ENCODE results near the gene GAS6.
"Not testable (repeated sequence)": the region's sequence is repeated elsewhere in the genome, so short reads cannot be mapped to it uniquely, and the experiment has no call there.

DNA sequence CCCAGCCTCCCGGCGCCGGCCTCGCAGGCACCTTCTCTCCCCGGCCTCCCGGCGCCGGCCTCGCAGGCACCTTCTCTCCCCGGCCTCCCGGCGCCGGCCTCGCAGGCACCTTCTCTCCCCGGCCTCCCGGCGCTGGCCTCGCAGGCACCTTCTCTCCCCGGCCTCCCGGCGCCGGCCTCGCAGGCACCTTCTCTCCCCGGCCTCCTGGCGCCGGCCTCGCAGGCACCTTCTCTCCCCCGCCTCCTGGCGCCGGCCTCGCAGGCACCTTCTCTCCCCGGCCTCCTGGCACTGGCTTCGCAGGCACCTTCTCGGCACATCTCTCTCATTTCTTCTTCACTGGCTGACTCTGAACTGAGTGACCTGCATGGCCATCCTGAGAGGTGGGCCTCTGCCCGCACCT is 37.4 kb downstream of the GAS6 start:
- not testable (repeated sequence) for TF ChIP-seq CTCF (conservative IDR thresholded peaks at IDR 0.05 in 1 of 2, IDR thresholded peaks at IDR 0.05 in 1 of 2; ENCODE audit: low read depth in 1 of 2, low read length in 2 of 2); EZH2 (IDR thresholded peaks at IDR 0.05; ENCODE audit: low read length, missing control alignments)
